GM12801 (cell line): ENCODE measurements around the gene MERTK.

ENCODE experiments used
- CTCF ChIP-seq: IDR thresholded peaks from one replicate; pipeline ENCODE4 v1.5.1; 2011; ENCODE audit warnings: control low read depth; ENCODE audit not compliant: insufficient read length; ENCODE audit errors: extremely low read depth

The MERTK gene

GRCh38 chr2:112021290-112021689 lies 122.9 kb downstream of the MERTK start:
- no peak for TF ChIP-seq CTCF

- TF ChIP-seq CTCF: no peak
These were observed 123.4 kb downstream of the MERTK start for GRCh38 chr2:112021781-112022231.

- no peak for TF ChIP-seq CTCF
These were observed 125.3 kb downstream of the MERTK start for GRCh38 chr2:112023707-112024106.

- TF ChIP-seq CTCF: no peak
These were observed 125.8 kb downstream of the MERTK start for GRCh38 chr2:112024231-112024630.

- TF ChIP-seq CTCF: no peak
These were observed 126.6 kb downstream of the MERTK start for GRCh38 chr2:112024896-112025491.

- TF ChIP-seq CTCF: no peak
These were observed 128.1 kb downstream of the MERTK start for GRCh38 chr2:112026509-112026908.

GRCh38 chr2:112027767-112028166 lies 129.4 kb downstream of the MERTK start:
- no peak for TF ChIP-seq CTCF
